ENCODE data around the gene CSHL1. TPM values are rescaled to one million over a fixed set of nuclear protein-coding genes. Genes with fewer than 3 reads are reported as not detected.

Gene CSHL1
- total and polyA plus RNA-seq, 9 of the 15 experiments (the other 6 are each of a cell fraction or from before 2014, with no cell fraction given) = not detected

- Histone ChIP-seq H4K20me1 (replicated peaks; ENCODE audit: control insufficient read depth, insufficient read depth, low read length) (peaks cover 8% of the 10 kb centered on the region; the same call in 1 of the 2 replicates), H2AFZ (ENCODE audit: low read depth, low read length) (no peak overlapping the region), H3K4me3 (no peak overlapping the region), H3K9ac (ENCODE audit: insufficient read depth in 1 of 2, low read depth in 2 of 2, low read length in 2 of 2) (no peak overlapping the region), H3K9me1 (ENCODE audit: control insufficient read depth, insufficient read depth, low read length) (no peaks in the 10 kb centered on the region), H3K79me2 (ENCODE audit: control insufficient read depth, insufficient read depth, low read length) (no peaks in the 10 kb centered on the region), H3K9me3 (replicated peaks; ENCODE audit: control insufficient read depth, insufficient read depth, low read depth, low read length) (no peaks in the 10 kb centered on the region), H3K27ac (ENCODE audit: extremely low read depth, low read depth, low read length) (no peak overlapping the region), H3K27me3 (ENCODE audit: control insufficient read depth in 2 of 2, insufficient read depth in 2 of 2, low read length in 2 of 2) (peaks cover 20 to 63% of the 10 kb centered on the region in 2 experiments; a peak in 4 of 5 replicates), H3K4me1 (replicated peaks in 1 of 2; ENCODE audit: control insufficient read depth in 2 of 2, insufficient read depth in 2 of 2, low read length in 2 of 2) (peaks cover 3 to 28% of the 10 kb centered on the region in 2 experiments; a peak in 3 of 5 replicates), H3K4me2 (ENCODE audit: insufficient read depth, low read length) (no peak overlapping the region), H3K36me3 (ENCODE audit: control insufficient read depth, insufficient read depth, low read length) (no peaks in the 10 kb centered on the region)
- 0% methylated on average over 7 of the region's 9 CpGs for WGBS (ENCODE audit: insufficient coverage, low coverage, missing lambda C conversion rate)
- FAIRE-seq (no peak), ATAC-seq (no peak), DNase-seq (ENCODE audit: extremely low read depth in 1 of 4, low spot score in 3 of 4) (no peak)
- in situ Hi-C loops (cut with MboI) = no loop called here
- no TSS peak for BruUV-seq (replicated peaks)
- intact Hi-C loops (cut with micrococcal nuclease) = loop anchor here (5.0 to 10.0 kb wide), 2 partner anchors 44 to 76 kb away; partner anchors contain the start of gene ICAM2
- CTCF ChIA-PET (ENCODE audit: low intra/inter-chr PET ratio) = no interaction called here
- TF ChIP-seq POLR2G (IDR thresholded peaks at IDR 0.05; ENCODE audit: low read depth, low read length) (peak; percentile 17; the same call in 1 of the 2 replicates), LARP7 (IDR thresholded peaks at IDR 0.05) (no peak)
- POLR2A ChIA-PET = no interaction called here
Measured at GRCh38 chr17:63948521-63948920, 37.5 kb upstream of the CSHL1 start.

- peaks cover 3 to 28% of the 10 kb centered on the region in 2 experiments; a peak in 3 of 5 replicates for H3K4me1 ChIP-seq (replicated peaks in 1 of 2; ENCODE audit: control insufficient read depth in 2 of 2, insufficient read depth in 2 of 2, low read length in 2 of 2)
- H2AFZ ChIP-seq (ENCODE audit: low read depth, low read length) = no peak overlapping the region
- ATAC-seq = no peak
- intact Hi-C loops (cut with micrococcal nuclease) (loop anchor here (2.0 to 10.0 kb wide), 3 partner anchors 29 to 77 kb away; partner anchors contain the start of genes GH1 and ICAM2), in situ Hi-C loops (cut with MboI) (no loop called here)
- no peak overlapping the region for H3K4me2 ChIP-seq (ENCODE audit: insufficient read depth, low read length)
- BruUV-seq (replicated peaks) = no TSS peak
- FAIRE-seq = no peak
- TF ChIP-seq ZNF551 (CRISPR knock-in tag; IDR thresholded peaks at IDR 0.05) (no peak), ZFP91 (CRISPR knock-in tag; IDR thresholded peaks at IDR 0.05) (0 out of 2 replicates have a peak, but pooled peaks have one; percentile 45), GABPB2 (CRISPR knock-in tag; conservative IDR thresholded peaks at IDR 0.05) (no peak), CREB3L1 (IDR thresholded peaks at IDR 0.05; ENCODE audit: borderline replicate concordance, low read depth) (no peak), ZNF57 (CRISPR knock-in tag; IDR thresholded peaks at IDR 0.05) (no peak), PRPF4 (IDR thresholded peaks at IDR 0.05; ENCODE audit: insufficient read depth, low read depth, low read length, poor library complexity, severe bottlenecking) (no peak)
- H4K20me1 ChIP-seq (replicated peaks; ENCODE audit: control insufficient read depth, insufficient read depth, low read length) = peaks cover 8% of the 10 kb centered on the region; the same call in 1 of the 2 replicates
- no peak overlapping the region for H3K9ac ChIP-seq (ENCODE audit: insufficient read depth in 1 of 2, low read depth in 2 of 2, low read length in 2 of 2)
- peaks cover 20 to 69% of the 10 kb centered on the region in 2 experiments; a peak in 4 of 5 replicates for H3K27me3 ChIP-seq (ENCODE audit: control insufficient read depth in 2 of 2, insufficient read depth in 2 of 2, low read length in 2 of 2)
- H3K27ac ChIP-seq (ENCODE audit: extremely low read depth, low read depth, low read length) = no peak overlapping the region
- ChIA-PET CTCF (ENCODE audit: low intra/inter-chr PET ratio) (interaction anchor here (0.6 kb wide), 1 partner anchor 334 kb away, joined by 3 read pairs; no protein-coding TSS in a partner anchor), POLR2A (interaction anchor here (2.2 kb wide), 1 partner anchor 9 kb away, joined by 6 read pairs; no protein-coding TSS in a partner anchor)
- no peak for DNase-seq (ENCODE audit: extremely low read depth in 1 of 4, low spot score in 3 of 4)
- no peaks in the 10 kb centered on the region for H3K9me3 ChIP-seq (replicated peaks; ENCODE audit: control insufficient read depth, insufficient read depth, low read depth, low read length)
- H3K9me1 ChIP-seq (ENCODE audit: control insufficient read depth, insufficient read depth, low read length) = no peaks in the 10 kb centered on the region
- H3K4me3 ChIP-seq = no peak overlapping the region
- H3K79me2 ChIP-seq (ENCODE audit: control insufficient read depth, insufficient read depth, low read length) = no peaks in the 10 kb centered on the region
- H3K36me3 ChIP-seq (ENCODE audit: control insufficient read depth, insufficient read depth, low read length) = no peaks in the 10 kb centered on the region
- WGBS (ENCODE audit: insufficient coverage, low coverage, missing lambda C conversion rate) = 13% methylated on average over 16 of the region's 18 CpGs
Measured at GRCh38 chr17:63947711-63948330, 36.8 kb upstream of the CSHL1 start.

All from K562 (cell line).